Bronchial epithelial cell (primary cell): ENCODE measurements around the gene ID1. TPM values are rescaled to one million over a fixed set of nuclear protein-coding genes. Genes with fewer than 3 reads are reported as not detected.

Source experiments
- DNase-seq: peaks from one replicate; pipeline ENCODE4 v3.0.0-alpha.2; 2010; ENCODE audit warnings: low read depth
- FAIRE-seq: peaks from 2 replicates; lab custom pipeline; 2011; peaks lifted over from hg19 to GRCh38; lab: Jason Lieb, UNC
- H3K27me3 ChIP-seq: 2 replicates; pipeline ENCODE4 v1.5.1; 2011; ENCODE audit warnings: low read length; ENCODE audit not compliant: control insufficient read depth, insufficient read depth
- H3K36me3 ChIP-seq: 2 replicates; pipeline ENCODE4 v1.5.1; 2011; ENCODE audit warnings: low read length; ENCODE audit not compliant: control insufficient read depth, insufficient read depth
- H3K4me3 ChIP-seq: 2 replicates; pipeline ENCODE4 v1.5.1; 2011; ENCODE audit warnings: mild to moderate bottlenecking, low read depth, low read length, control low read depth
- CTCF ChIP-seq: IDR thresholded peaks from 2 replicates; pipeline ENCODE4 v1.5.1; 2011; ENCODE audit warnings: mild to moderate bottlenecking, moderate library complexity, low read length, control low read depth, inconsistent platforms; ENCODE audit not compliant: insufficient read depth, severe bottlenecking
- total RNA-seq: library from RNA; depleted of rRNA; stranded (reverse); fragments of >200 nt; gene quantifications from 2 replicates; pipeline ENCODE4 v1.2.1, GENCODE V29; 2014

ID1 gene
- total RNA-seq, 1 donor from 2014 or later, result 930 TPM

- no peaks in the 10 kb centered on the region for H3K27me3 ChIP-seq
- no peak overlapping the region for H3K4me3 ChIP-seq
- H3K36me3 ChIP-seq, result peaks cover 6% of the 10 kb centered on the region
- DNase-seq (no peak), FAIRE-seq (no peak)
- no peak for TF ChIP-seq CTCF
These were observed 36.9 kb upstream of the ID1 start for GRCh38 chr20:31568041-31568731.

GRCh38 chr20:31568773-31569162 lies 36.3 kb upstream of the ID1 start:
- no peak for TF ChIP-seq CTCF
- DNase-seq (no peak), FAIRE-seq (no peak)
- Histone ChIP-seq H3K36me3 (peaks cover 6% of the 10 kb centered on the region), H3K27me3 (no peaks in the 10 kb centered on the region), H3K4me3 (no peak overlapping the region)

GRCh38 chr20:31569163-31570020 lies 35.7 kb upstream of the ID1 start:
- Histone ChIP-seq H3K36me3 (peaks cover 5% of the 10 kb centered on the region), H3K27me3 (no peaks in the 10 kb centered on the region), H3K4me3 (no peak overlapping the region)
- FAIRE-seq (no peak), DNase-seq (no peak)
- TF ChIP-seq CTCF, result peak; percentile 81

- DNase-seq (no peak), FAIRE-seq (no peak)
- H3K4me3 ChIP-seq, result no peak overlapping the region
- no peaks in the 10 kb centered on the region for H3K27me3 ChIP-seq
- peaks cover 5% of the 10 kb centered on the region for H3K36me3 ChIP-seq
- TF ChIP-seq CTCF, result no peak
These were observed 35.0 kb upstream of the ID1 start for GRCh38 chr20:31570021-31570463.

GRCh38 chr20:31570735-31571617 lies 34.1 kb upstream of the ID1 start:
- no peak for TF ChIP-seq CTCF
- Histone ChIP-seq H3K4me3 (no peak overlapping the region), H3K36me3 (peaks cover 5% of the 10 kb centered on the region), H3K27me3 (no peaks in the 10 kb centered on the region)
- FAIRE-seq (no peak), DNase-seq (no peak)
